T-helper 1 cell treated with Interleukin-12 subunit alpha and Interleukin-12 subunit beta and Interleukin-4 antibody, amounts not matched to agents 30 μg/mL and 1 μg/mL, for 36 hours (primary cell): ENCODE data around the gene MKNK1.
A peak's percentile ranks its signal among the peaks of the same experiment; 100 is the strongest.

Experiments
- H3K27ac Mint-ChIP-seq: one replicate; pipeline ENCODE4 v1.8.0; 2021; ENCODE audit warnings: mild to moderate bottlenecking, mixed read lengths
- H3K27me3 Mint-ChIP-seq: one replicate; pipeline ENCODE4 v1.8.0; 2021; ENCODE audit warnings: low read depth, mixed read lengths
- H3K36me3 Mint-ChIP-seq: one replicate; pipeline ENCODE4 v1.8.0; 2021; ENCODE audit warnings: low read depth, mixed read lengths
- H3K4me1 Mint-ChIP-seq: one replicate; pipeline ENCODE4 v1.8.0; 2021; ENCODE audit warnings: low read depth, mixed read lengths
- H3K4me3 Mint-ChIP-seq: one replicate; pipeline ENCODE4 v1.8.0; 2021; ENCODE audit warnings: mild to moderate bottlenecking, moderate library complexity, mixed read lengths
- H3K9me3 Mint-ChIP-seq: one replicate; pipeline ENCODE4 v1.8.0; 2021; ENCODE audit warnings: mixed read lengths

The MKNK1 gene

DNA sequence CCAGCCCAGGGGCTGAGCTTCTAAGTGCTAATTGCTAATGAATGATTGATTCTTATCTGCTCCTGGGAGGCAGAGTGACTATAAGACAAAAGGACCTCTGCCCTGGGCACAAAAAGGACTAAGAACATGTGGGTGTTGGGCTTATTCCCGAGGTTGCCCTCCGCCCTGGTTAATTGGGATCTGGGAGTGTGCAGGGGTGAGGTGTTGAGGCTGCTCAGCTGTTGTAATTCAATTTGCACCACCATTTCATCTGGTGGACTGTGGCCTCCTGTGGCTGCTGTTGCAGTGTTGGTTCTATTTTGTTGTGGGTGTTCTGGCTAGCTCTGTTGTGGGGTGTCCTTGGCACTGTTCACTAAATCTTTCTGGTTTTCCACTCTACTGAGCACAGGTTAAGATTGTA lies 65.9 kb downstream of the MKNK1 start:
- H3K27ac Mint-ChIP-seq = no peak overlapping the region
- H3K4me3 Mint-ChIP-seq = no peak overlapping the region
- H3K36me3 Mint-ChIP-seq = peaks cover 1% of the 10 kb centered on the region
- peaks cover 63% of the 10 kb centered on the region for H3K27me3 Mint-ChIP-seq
- H3K9me3 Mint-ChIP-seq = no peaks in the 10 kb centered on the region
- H3K4me1 Mint-ChIP-seq = peaks cover 2% of the 10 kb centered on the region

- H3K9me3 Mint-ChIP-seq = no peaks in the 10 kb centered on the region
- H3K4me1 Mint-ChIP-seq = peaks cover 2% of the 10 kb centered on the region
- no peak overlapping the region for H3K4me3 Mint-ChIP-seq
- H3K36me3 Mint-ChIP-seq = peaks cover 1% of the 10 kb centered on the region
- peaks cover 58% of the 10 kb centered on the region for H3K27me3 Mint-ChIP-seq
- no peak overlapping the region for H3K27ac Mint-ChIP-seq
Observed at GRCh38 chr1:46537651-46538050, 66.4 kb downstream of the MKNK1 start.

DNA sequence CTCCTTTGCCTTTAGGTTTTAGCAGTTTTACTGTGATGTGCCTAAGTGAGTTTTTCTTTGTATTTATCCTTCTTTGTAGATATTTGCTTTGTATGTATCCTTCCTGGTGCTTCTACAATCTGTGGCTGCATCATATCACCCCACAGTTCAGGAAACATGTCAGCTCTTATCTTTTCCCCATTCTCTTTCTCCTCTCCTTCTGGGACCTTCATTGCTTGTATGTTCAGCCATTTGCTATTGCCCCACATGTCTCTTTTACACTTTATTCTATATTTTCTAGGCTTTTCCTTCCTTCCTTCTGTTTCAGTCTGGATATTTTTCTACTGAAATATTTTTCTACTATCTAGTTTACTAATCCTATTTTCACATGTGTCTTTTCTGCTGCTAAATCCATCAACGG lies 67.5 kb downstream of the MKNK1 start:
- H3K27me3 Mint-ChIP-seq = peaks cover 49% of the 10 kb centered on the region
- no peaks in the 10 kb centered on the region for H3K9me3 Mint-ChIP-seq
- H3K4me1 Mint-ChIP-seq = peaks cover 2% of the 10 kb centered on the region
- no peak overlapping the region for H3K27ac Mint-ChIP-seq
- H3K36me3 Mint-ChIP-seq = peaks cover 1% of the 10 kb centered on the region
- H3K4me3 Mint-ChIP-seq = no peak overlapping the region

- Mint-ChIP-seq H3K4me1 (peaks cover 2% of the 10 kb centered on the region), H3K36me3 (peaks cover 1% of the 10 kb centered on the region), H3K27me3 (peaks cover 41% of the 10 kb centered on the region), H3K27ac (no peak overlapping the region), H3K4me3 (no peak overlapping the region), H3K9me3 (no peaks in the 10 kb centered on the region)
Observed at GRCh38 chr1:46535063-46535462, 69.0 kb downstream of the MKNK1 start.

- Mint-ChIP-seq H3K4me3 (peak overlapping the region; percentile 88), H3K27me3 (peaks cover 42% of the 10 kb centered on the region), H3K36me3 (peaks cover 1% of the 10 kb centered on the region), H3K4me1 (peaks cover 14% of the 10 kb centered on the region), H3K27ac (no peak overlapping the region), H3K9me3 (no peaks in the 10 kb centered on the region)
Observed at GRCh38 chr1:46533179-46533864, 70.7 kb downstream of the MKNK1 start.

- H3K27me3 Mint-ChIP-seq = peaks cover 42% of the 10 kb centered on the region
- H3K36me3 Mint-ChIP-seq = peaks cover 1% of the 10 kb centered on the region
- peaks cover 16% of the 10 kb centered on the region for H3K4me1 Mint-ChIP-seq
- no peak overlapping the region for H3K27ac Mint-ChIP-seq
- H3K4me3 Mint-ChIP-seq = no peak overlapping the region
- no peaks in the 10 kb centered on the region for H3K9me3 Mint-ChIP-seq
Observed at GRCh38 chr1:46532498-46533178, 71.4 kb downstream of the MKNK1 start.

DNA sequence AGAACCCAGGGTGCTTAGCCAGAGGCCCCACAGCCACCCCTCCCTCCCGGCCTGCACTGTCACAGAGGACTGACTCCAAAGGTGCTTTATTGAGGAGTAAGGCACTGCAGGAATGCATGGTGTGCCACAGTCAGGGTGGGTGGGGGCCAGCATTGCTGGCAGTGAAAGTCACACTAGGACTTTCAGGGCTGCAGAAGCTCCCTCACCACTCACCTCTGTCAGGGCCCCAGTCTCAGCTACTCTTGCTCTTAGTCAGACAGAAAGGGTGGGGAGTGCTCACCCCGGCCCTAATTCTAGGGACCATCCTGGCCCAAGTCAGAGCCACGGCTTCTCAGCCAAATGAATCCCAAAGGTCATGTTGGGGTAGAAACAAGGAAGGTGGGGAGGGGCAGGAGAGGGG lies 72.0 kb downstream of the MKNK1 start:
- peaks cover 16% of the 10 kb centered on the region for H3K4me1 Mint-ChIP-seq
- H3K4me3 Mint-ChIP-seq = no peak overlapping the region
- H3K27ac Mint-ChIP-seq = no peak overlapping the region
- no peaks in the 10 kb centered on the region for H3K9me3 Mint-ChIP-seq
- peaks cover 1% of the 10 kb centered on the region for H3K36me3 Mint-ChIP-seq
- H3K27me3 Mint-ChIP-seq = peaks cover 41% of the 10 kb centered on the region

DNA sequence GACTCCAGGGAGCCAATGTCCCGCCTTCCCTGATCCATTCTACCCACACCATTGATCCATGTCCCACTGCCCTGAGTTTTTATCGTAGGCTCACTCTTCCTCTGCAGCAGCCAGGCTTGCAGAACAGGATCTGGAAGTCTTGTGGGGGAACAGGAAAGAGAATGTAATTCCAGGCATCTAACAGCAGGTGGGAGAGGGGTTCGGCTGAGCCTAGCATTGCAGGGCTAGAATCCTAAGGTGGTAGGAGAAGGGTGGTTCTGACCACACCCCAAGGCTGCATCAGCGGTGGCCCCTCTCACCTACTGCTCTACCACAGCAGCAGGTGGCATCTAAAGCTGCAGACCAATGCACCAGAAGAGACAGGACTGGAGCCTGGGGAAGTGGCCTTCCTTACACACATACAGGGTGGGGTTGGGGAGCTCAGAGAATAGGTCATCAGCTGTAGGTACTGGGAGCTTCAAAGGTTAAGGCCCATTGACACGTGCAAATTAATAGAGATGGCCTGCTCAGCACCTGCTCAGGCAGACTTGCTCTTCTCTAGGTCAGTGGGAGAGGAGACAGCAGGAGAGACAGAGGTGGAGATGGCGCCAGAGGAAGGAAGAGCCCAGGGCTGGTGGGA lies 73.2 kb downstream of the MKNK1 start:
- Mint-ChIP-seq H3K36me3 (peaks cover 1% of the 10 kb centered on the region), H3K9me3 (no peaks in the 10 kb centered on the region), H3K4me3 (no peak overlapping the region), H3K27ac (no peak overlapping the region), H3K4me1 (peaks cover 16% of the 10 kb centered on the region), H3K27me3 (peaks cover 33% of the 10 kb centered on the region)

DNA sequence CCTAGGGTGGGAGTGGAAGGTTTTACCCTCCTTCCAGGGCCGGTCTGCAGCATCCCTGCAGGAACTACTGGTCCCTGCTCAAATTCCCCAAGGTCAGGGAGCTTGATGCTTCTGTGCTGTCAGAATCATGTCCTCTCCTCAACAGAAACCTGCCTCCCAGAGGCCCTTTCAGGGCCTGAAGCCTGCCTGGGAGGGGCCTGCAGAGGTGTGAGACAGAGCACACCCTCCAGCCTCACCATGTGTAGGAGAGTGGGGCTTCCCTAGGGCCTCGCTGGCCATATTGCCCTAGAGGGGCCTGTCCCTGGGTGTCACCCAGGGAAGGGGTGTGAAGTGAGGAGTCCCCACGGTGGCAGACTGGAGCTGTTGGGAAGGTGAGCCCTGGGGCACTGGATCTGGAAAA lies 73.8 kb downstream of the MKNK1 start:
- H3K36me3 Mint-ChIP-seq = peaks cover 1% of the 10 kb centered on the region
- H3K27ac Mint-ChIP-seq = no peak overlapping the region
- no peak overlapping the region for H3K4me3 Mint-ChIP-seq
- H3K9me3 Mint-ChIP-seq = no peaks in the 10 kb centered on the region
- peaks cover 16% of the 10 kb centered on the region for H3K4me1 Mint-ChIP-seq
- peaks cover 34% of the 10 kb centered on the region for H3K27me3 Mint-ChIP-seq

- Mint-ChIP-seq H3K27ac (no peak overlapping the region), H3K36me3 (peaks cover 1% of the 10 kb centered on the region), H3K9me3 (no peaks in the 10 kb centered on the region), H3K27me3 (peaks cover 22% of the 10 kb centered on the region), H3K4me3 (no peak overlapping the region), H3K4me1 (peaks cover 16% of the 10 kb centered on the region)
Observed at GRCh38 chr1:46529031-46529630, 74.9 kb downstream of the MKNK1 start.

DNA sequence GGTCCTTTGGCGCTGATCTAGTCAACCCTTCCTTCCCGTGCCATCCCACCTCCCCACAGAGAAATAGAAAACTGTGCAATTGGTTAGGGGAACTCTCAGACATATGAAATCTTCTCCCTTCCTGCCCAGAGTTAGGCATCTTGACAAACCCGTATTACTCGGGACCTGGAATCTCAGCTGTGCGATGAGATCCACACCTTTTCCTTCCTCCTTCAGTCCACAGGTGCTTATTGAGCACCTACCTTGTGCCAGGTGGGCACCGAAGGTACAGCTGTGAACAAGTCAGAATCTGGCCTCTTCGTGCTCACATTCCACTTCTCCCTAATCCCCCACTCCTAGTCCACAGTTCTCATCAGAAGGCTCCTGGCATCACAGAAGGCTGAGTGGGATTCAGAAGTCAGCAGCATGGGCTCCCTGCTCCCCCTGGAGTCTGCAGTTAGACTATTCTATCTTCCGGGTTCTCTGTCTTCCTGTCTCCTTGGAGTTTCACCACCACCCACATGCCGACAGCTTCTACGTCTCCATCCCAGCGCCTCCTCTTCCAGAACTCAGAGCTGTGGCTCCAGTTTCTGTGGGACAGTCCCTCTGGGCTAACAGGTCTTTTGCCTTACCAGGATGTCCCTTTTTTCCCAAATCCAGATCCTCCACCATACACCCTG lies 75.6 kb downstream of the MKNK1 start:
- Mint-ChIP-seq H3K9me3 (no peaks in the 10 kb centered on the region), H3K27ac (no peak overlapping the region), H3K4me1 (peaks cover 15% of the 10 kb centered on the region), H3K4me3 (no peak overlapping the region), H3K36me3 (no peaks in the 10 kb centered on the region), H3K27me3 (peaks cover 17% of the 10 kb centered on the region)

GRCh38 chr1:46527474-46528296 lies 76.4 kb downstream of the MKNK1 start:
- Mint-ChIP-seq H3K27me3 (peaks cover 17% of the 10 kb centered on the region), H3K4me1 (peaks cover 16% of the 10 kb centered on the region), H3K27ac (no peak overlapping the region), H3K4me3 (no peak overlapping the region), H3K36me3 (no peaks in the 10 kb centered on the region), H3K9me3 (no peaks in the 10 kb centered on the region)

- H3K27ac Mint-ChIP-seq = no peak overlapping the region
- H3K4me1 Mint-ChIP-seq = peaks cover 23% of the 10 kb centered on the region
- H3K4me3 Mint-ChIP-seq = no peak overlapping the region
- H3K9me3 Mint-ChIP-seq = no peaks in the 10 kb centered on the region
- no peaks in the 10 kb centered on the region for H3K36me3 Mint-ChIP-seq
- peaks cover 17% of the 10 kb centered on the region for H3K27me3 Mint-ChIP-seq
Observed at GRCh38 chr1:46526691-46527291, 77.3 kb downstream of the MKNK1 start.
